AG09319 (cell line): ENCODE results near the gene FAM107B.

Experiments used
- DNase-seq: peaks from one replicate; pipeline ENCODE4 v3.0.0-alpha.2; 2010; ENCODE audit warnings: low read depth; ENCODE audit errors: extremely low read depth
- TF ChIP-seq, protein P1 (sequence below): IDR thresholded peaks from 2 replicates; pipeline ENCODE4 v1.5.1; 2011; ENCODE audit warnings: low read depth, mild to moderate bottlenecking, inconsistent platforms, low read length, moderate library complexity

The FAM107B gene

GRCh38 chr10:14573666-14574261 lies 200.9 kb downstream of the FAM107B start:
- TF ChIP-seq, protein P1, sequence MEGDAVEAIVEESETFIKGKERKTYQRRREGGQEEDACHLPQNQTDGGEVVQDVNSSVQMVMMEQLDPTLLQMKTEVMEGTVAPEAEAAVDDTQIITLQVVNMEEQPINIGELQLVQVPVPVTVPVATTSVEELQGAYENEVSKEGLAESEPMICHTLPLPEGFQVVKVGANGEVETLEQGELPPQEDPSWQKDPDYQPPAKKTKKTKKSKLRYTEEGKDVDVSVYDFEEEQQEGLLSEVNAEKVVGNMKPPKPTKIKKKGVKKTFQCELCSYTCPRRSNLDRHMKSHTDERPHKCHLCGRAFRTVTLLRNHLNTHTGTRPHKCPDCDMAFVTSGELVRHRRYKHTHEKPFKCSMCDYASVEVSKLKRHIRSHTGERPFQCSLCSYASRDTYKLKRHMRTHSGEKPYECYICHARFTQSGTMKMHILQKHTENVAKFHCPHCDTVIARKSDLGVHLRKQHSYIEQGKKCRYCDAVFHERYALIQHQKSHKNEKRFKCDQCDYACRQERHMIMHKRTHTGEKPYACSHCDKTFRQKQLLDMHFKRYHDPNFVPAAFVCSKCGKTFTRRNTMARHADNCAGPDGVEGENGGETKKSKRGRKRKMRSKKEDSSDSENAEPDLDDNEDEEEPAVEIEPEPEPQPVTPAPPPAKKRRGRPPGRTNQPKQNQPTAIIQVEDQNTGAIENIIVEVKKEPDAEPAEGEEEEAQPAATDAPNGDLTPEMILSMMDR = no peak
- DNase-seq = no peak

DNA sequence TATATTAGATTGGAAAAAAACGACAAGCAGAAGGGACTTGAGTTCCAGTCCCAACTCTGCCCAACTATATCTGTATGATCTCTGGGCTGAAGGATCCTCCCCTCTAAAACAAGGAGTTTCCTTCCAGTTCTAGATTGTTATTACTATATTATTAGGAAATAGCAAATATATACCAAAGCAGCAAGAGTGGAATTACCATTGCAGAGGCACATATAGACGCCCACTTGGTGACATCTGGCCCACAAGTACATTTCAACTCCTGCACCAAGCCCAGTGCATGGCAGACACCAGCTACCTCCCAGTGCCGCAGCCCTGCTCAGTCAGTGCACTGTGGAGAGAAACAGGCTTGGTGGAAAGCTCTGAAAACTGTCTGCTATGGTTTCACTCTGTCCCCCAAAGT lies 201.9 kb downstream of the FAM107B start:
- TF ChIP-seq, protein P1 = no peak
- no peak for DNase-seq

- DNase-seq = no peak
- TF ChIP-seq, protein P1 = no peak
These were observed 202.7 kb downstream of the FAM107B start for GRCh38 chr10:14571866-14572507.

- TF ChIP-seq, protein P1 = no peak
- DNase-seq = no peak
These were observed 203.9 kb downstream of the FAM107B start for GRCh38 chr10:14570800-14571199.

GRCh38 chr10:14569274-14570060 lies 205.2 kb downstream of the FAM107B start:
- TF ChIP-seq, protein P1 = no peak
- DNase-seq = no peak

- DNase-seq = no peak
These were observed 207.3 kb downstream of the FAM107B start for GRCh38 chr10:14567421-14567820.

GRCh38 chr10:14566498-14566897 lies 208.2 kb downstream of the FAM107B start:
- DNase-seq = no peak
- TF ChIP-seq, protein P1 = no peak

More at GRCh38 chr10:14567421-14567820, 207.3 kb downstream of the FAM107B start:
- TF ChIP-seq, protein P1 = no peak
